ENCODE results near the gene FIZ1.

GRCh38 chr19:55606817-55607216 lies 7.5 kb upstream of the FIZ1 start:
- TF ChIP-seq, protein P1, sequence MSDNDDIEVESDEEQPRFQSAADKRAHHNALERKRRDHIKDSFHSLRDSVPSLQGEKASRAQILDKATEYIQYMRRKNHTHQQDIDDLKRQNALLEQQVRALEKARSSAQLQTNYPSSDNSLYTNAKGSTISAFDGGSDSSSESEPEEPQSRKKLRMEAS (IDR thresholded peaks at IDR 0.05; ENCODE audit: low read depth, low read length) = no peak
- TF ChIP-seq CTCF (IDR thresholded peaks at IDR 0.05; ENCODE audit: low read depth, low read length) (no peak), POLR2A (IDR thresholded peaks at IDR 0.05; ENCODE audit: extremely low read depth, insufficient read length) (no peak)

Data from NB4 (cell line).